Lung (tissue), 16 donors: Measurements from ENCODE around the gene GGNBP2. TPM values are rescaled to one million over a fixed set of nuclear protein-coding genes. Genes with fewer than 3 reads are reported as not detected.

Source experiments
- ATAC-seq: fragments of 200-7000 bp; cut with Tn5 transposase; one replicate; pipeline ENCODE4 v1.9.1; 2020; ENCODE audit warnings: moderate number of reproducible peaks; ENCODE audit not compliant: insufficient read depth, low FRiP score
- DNase-seq, 3 donors: peaks; one replicate each; pipeline ENCODE4 v3.0.0-alpha.2; 2013 to 2017
- H3K27ac ChIP-seq, 2 donors: one replicate each; pipeline ENCODE4 v1.5.1; 2013; ENCODE audit warnings: mild to moderate bottlenecking in 2 of 2, moderate library complexity in 2 of 2, control low read depth in 1 of 2, inconsistent platforms in 1 of 2, low read depth in 1 of 2, low read length in 1 of 2
- H3K27me3 ChIP-seq, 3 donors: one replicate each; pipeline ENCODE4 v1.5.1; 2013; ENCODE audit warnings: low read length in 2 of 3; ENCODE audit not compliant: control insufficient read depth in 3 of 3, insufficient read depth in 3 of 3
- H3K36me3 ChIP-seq, 4 donors: one replicate each; pipeline ENCODE4 v1.5.1; 2013; ENCODE audit warnings: low read length in 4 of 4, mild to moderate bottlenecking in 1 of 4, moderate library complexity in 1 of 4; ENCODE audit not compliant: control insufficient read depth in 4 of 4, insufficient read depth in 4 of 4
- H3K4me1 ChIP-seq, 5 donors: one replicate each; pipeline ENCODE4 v1.5.1; 2013; ENCODE audit warnings: low read length in 5 of 5, mild to moderate bottlenecking in 2 of 5, moderate library complexity in 1 of 5; ENCODE audit not compliant: control insufficient read depth in 5 of 5, insufficient read depth in 5 of 5
- H3K4me3 ChIP-seq: one replicate; pipeline ENCODE4 v1.5.1; 2013; ENCODE audit warnings: mild to moderate bottlenecking, control low read depth, moderate library complexity
- H3K9ac ChIP-seq, 2 donors: one replicate each; pipeline ENCODE4 v1.5.1; 2013; ENCODE audit warnings: low read length in 2 of 2, control low read depth in 1 of 2; ENCODE audit not compliant: insufficient read depth in 1 of 2
- H3K9me3 ChIP-seq, 4 donors: one replicate each; pipeline ENCODE4 v1.5.1; 2013; ENCODE audit warnings: low read length in 3 of 4, mild to moderate bottlenecking in 1 of 4, moderate library complexity in 1 of 4; ENCODE audit not compliant: control insufficient read depth in 4 of 4, insufficient read depth in 3 of 4
- WGBS, 2 donors: extraction: QIAGEN DNeasy Blood & Tissue Kit; methylation state at CpG; one replicate each; pipeline ENCODE4 v1.1.7; 2013; 5-methylcytosine and 5-hydroxymethylcytosine counted together
- long read RNA-seq, 5 donors: transcript quantifications; one replicate each; lab custom pipeline, GENCODE V29; 2026
- polyA plus RNA-seq, 2 donors: library from polyadenylated mRNA; stranded (reverse); fragments of 200-250 nt; gene quantifications; one replicate each; pipeline ENCODE4 v1.2.1, GENCODE V29; 2013
- total RNA-seq, 2 donors: library from RNA; depleted of rRNA in 1 of 2; stranded (reverse); fragments of >200 nt in 1 of 2; gene quantifications; one replicate each; pipeline ENCODE4 v1.2.1, GENCODE V29; 2014 to 2021
- TF ChIP-seq, protein P1 (sequence below): IDR thresholded peaks from 2 replicates; pipeline ENCODE4 v1.5.1; 2012; ENCODE audit warnings: mild to moderate bottlenecking; ENCODE audit errors: control extremely low read depth, extremely low read depth
- donor health status: control.
- donor health status: control.
- donor health status: Bipolar disorder and iron deficiency.
- donor health status: healthy.
- donor health status: DM: yes; HTN: yes; CAD: no.

GGNBP2 gene, protein sequence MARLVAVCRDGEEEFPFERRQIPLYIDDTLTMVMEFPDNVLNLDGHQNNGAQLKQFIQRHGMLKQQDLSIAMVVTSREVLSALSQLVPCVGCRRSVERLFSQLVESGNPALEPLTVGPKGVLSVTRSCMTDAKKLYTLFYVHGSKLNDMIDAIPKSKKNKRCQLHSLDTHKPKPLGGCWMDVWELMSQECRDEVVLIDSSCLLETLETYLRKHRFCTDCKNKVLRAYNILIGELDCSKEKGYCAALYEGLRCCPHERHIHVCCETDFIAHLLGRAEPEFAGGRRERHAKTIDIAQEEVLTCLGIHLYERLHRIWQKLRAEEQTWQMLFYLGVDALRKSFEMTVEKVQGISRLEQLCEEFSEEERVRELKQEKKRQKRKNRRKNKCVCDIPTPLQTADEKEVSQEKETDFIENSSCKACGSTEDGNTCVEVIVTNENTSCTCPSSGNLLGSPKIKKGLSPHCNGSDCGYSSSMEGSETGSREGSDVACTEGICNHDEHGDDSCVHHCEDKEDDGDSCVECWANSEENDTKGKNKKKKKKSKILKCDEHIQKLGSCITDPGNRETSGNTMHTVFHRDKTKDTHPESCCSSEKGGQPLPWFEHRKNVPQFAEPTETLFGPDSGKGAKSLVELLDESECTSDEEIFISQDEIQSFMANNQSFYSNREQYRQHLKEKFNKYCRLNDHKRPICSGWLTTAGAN
- total RNA-seq (10 to 100 TPM; 71.9 to 86.7 TPM), polyA plus RNA-seq (10 to 100 TPM; 40.0 to 45.1 TPM)
- long read RNA-seq, donor 1, transcript GGNBP2-214 (4 exons, 695 nt): major isoform, 8 of 52 reads
- long read RNA-seq, donor 1, partial matches to known transcripts: 35 of 52 reads
- long read RNA-seq, donor 1, other reads (novel, unspliced or antisense): 0 of 52 reads
- long read RNA-seq, donor 2, partial matches to known transcripts: 0 of 6 reads
- long read RNA-seq, donor 2, other reads (novel, unspliced or antisense): 0 of 6 reads
- long read RNA-seq, donor 3, partial matches to known transcripts: 0 of 7 reads
- long read RNA-seq, donor 3, other reads (novel, unspliced or antisense): 0 of 7 reads
- long read RNA-seq, donor 4, partial matches to known transcripts: 0 of 8 reads
- long read RNA-seq, donor 4, other reads (novel, unspliced or antisense): 0 of 8 reads
- long read RNA-seq, donor 5, transcript GGNBP2-218 (2 exons, 680 nt): minor isoform, 6 of 19 reads
- long read RNA-seq, donor 5, transcript GGNBP2-214 (4 exons, 695 nt): major isoform, 7 of 19 reads
- long read RNA-seq, donor 5, partial matches to known transcripts: 0 of 19 reads
- long read RNA-seq, donor 5, other reads (novel, unspliced or antisense): 0 of 19 reads

DNA sequence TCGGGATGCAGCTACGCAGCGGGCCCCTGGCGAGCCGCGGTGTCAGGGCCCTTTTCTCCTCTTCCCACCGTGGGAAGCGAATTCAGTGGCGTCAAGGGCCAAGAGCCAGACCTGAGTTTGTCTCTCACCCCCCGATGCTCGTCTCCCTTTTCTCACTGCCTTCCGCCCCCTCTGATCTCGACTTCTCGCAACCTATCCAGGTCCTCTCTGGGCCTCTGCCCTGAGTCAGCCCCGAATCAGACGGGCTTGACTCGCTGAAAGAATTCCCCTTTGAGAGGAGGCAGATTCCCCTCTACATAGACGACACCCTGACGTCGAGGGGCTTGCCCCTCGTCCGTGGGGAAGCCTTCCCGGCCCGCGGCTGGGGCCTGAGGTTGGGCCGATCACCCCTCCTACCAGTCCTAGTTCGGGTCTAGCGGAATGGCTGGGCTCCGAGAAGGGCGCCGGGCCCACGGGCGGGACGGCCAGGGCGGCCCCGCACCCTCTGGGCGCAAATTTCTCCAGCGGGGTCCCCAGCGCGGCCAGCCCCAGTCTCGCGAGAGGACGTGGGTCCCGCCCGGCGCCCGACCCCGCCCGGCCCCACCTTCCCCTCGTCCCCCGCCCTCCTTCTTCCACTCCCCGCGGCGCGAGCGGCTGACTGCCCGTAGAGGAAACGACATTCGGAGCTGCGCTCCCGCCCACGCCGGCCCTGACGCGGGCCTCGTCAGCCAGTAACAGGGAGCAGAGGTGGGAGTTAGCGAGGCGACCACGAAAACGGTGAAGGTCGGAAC is at the start of gene GGNBP2:
TSS of gene GGNBP2 (plus strand) at position 613 of the 770 bp plus-strand sequence. CDS start 806 bp downstream, outside the sequence.
- 0 to 1% methylated on average over 63 to 71 of the region's 71 CpGs for WGBS, 2 donors
- Histone ChIP-seq H3K9me3 (no peaks in the 10 kb centered on the region), H3K9ac (peak within 1 kb of the TSS; percentile 98 to 99), H3K4me1 (peaks cover 0 to 30% (median 3%) of the 10 kb centered on the region in 5 donors), H3K4me3 (peak within 1 kb of the TSS; percentile 96), H3K27me3 (no peaks in the 10 kb centered on the region), H3K36me3 (peaks cover 0 to 4% (median 1%) of the 10 kb centered on the region in 4 donors), H3K27ac (peak within 1 kb of the TSS; percentile 99 to 100)
- TF ChIP-seq, protein P1, sequence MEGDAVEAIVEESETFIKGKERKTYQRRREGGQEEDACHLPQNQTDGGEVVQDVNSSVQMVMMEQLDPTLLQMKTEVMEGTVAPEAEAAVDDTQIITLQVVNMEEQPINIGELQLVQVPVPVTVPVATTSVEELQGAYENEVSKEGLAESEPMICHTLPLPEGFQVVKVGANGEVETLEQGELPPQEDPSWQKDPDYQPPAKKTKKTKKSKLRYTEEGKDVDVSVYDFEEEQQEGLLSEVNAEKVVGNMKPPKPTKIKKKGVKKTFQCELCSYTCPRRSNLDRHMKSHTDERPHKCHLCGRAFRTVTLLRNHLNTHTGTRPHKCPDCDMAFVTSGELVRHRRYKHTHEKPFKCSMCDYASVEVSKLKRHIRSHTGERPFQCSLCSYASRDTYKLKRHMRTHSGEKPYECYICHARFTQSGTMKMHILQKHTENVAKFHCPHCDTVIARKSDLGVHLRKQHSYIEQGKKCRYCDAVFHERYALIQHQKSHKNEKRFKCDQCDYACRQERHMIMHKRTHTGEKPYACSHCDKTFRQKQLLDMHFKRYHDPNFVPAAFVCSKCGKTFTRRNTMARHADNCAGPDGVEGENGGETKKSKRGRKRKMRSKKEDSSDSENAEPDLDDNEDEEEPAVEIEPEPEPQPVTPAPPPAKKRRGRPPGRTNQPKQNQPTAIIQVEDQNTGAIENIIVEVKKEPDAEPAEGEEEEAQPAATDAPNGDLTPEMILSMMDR: no peak
- DNase-seq (peak; percentile 95 to 96 (median 95)), ATAC-seq (peak; percentile 83)

DNA sequence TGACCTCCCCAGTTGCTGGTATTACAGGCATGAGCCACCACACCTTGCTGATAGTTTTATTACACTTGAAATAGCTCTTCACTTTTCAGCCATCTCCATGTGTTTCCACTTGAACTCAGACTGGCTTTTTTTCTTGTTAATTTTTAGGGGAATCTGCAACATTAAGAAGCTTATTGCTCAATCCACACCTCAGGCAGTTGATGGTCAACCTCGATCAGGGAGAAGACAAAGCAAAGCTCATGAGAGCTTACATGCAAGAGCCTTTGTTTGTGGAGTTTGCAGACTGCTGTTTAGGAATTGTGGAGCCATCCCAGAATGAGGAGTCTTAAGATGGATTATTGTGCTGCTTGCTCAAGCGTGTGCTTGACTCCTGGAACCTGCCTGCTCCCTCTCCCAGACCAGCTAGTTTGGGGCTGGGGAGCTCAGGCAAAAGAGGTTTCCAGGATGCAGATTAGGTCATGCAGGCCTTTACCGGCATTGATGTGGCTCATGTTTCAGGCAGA is 49.6 kb upstream of the GGNBP2 start:
- 69 to 71% methylated on average over 3 of the region's 3 CpGs for WGBS, 2 donors
- no peak for DNase-seq
- Histone ChIP-seq H3K4me1 (peaks cover 0 to 2% (median 0%) of the 10 kb centered on the region in 5 donors), H3K36me3 (peaks cover 20 to 60% (median 47%) of the 10 kb centered on the region in 4 donors), H3K9me3 (no peaks in the 10 kb centered on the region), H3K4me3 (no peak overlapping the region), H3K27ac (no peak overlapping the region), H3K9ac (no peak overlapping the region), H3K27me3 (no peaks in the 10 kb centered on the region)
- TF ChIP-seq, protein P1: no peak
- no peak for ATAC-seq
